PC-3 (cell line): ENCODE data around the gene SYNGR3.

ENCODE experiments used
- CTCF ChIP-seq: fragments of 300-600 bp; sonication (generic); conservative IDR thresholded peaks from 2 replicates; pipeline ENCODE4 v1.5.1; 2017; ENCODE audit warnings: antibody characterized with exemption, low read depth, mild to moderate bottlenecking, low read length
- EZH2 ChIP-seq: fragments of 300-600 bp; sonication (generic); IDR thresholded peaks from one replicate; pipeline ENCODE4 v1.6.1; 2017; ENCODE audit warnings: antibody characterized with exemption, mild to moderate bottlenecking, low read length; ENCODE audit not compliant: unreplicated experiment

- no peak for TF ChIP-seq CTCF
- no peak for TF ChIP-seq EZH2
Observed at GRCh38 chr16:1980030-1980769, 9.6 kb upstream of the SYNGR3 start.
